Spleen (tissue), 11 donors: ENCODE measurements around the gene C12orf56. TPM values are rescaled to one million over a fixed set of nuclear protein-coding genes. Genes with fewer than 3 reads are reported as not detected.
A peak's percentile ranks its signal among the peaks of the same experiment; 100 is the strongest.

Experiments used
- DNase-seq: peaks from one replicate; pipeline ENCODE4 v3.0.0-alpha.2; 2020
- H3K27ac ChIP-seq, 8 donors: fragments of 200-600 bp; sonication (generic) in 7 of 8; 1 replicate in 4 of 8; 2 replicates in 4 of 8; pipeline versions ENCODE4 v1.5.0 to v1.8.0; 2016 to 2021; ENCODE audit warnings: inconsistent platforms in 4 of 8, mild to moderate bottlenecking in 4 of 8, moderate library complexity in 1 of 8
- H3K27me3 ChIP-seq, 7 donors: fragments of 200-600 bp; sonication (generic) in 6 of 7; replicated peaks in 1 of 7; 1 replicate in 4 of 7; 2 replicates in 3 of 7; pipeline versions ENCODE4 v1.5.0 to v1.8.0; 2016 to 2021; ENCODE audit warnings: inconsistent platforms in 3 of 7, mild to moderate bottlenecking in 1 of 7
- H3K36me3 ChIP-seq, 6 donors: fragments of 200-600 bp; sonication (generic) in 5 of 6; 1 replicate in 4 of 6; 2 replicates in 2 of 6; pipeline versions ENCODE4 v1.5.0 to v1.8.0; 2016 to 2021; ENCODE audit warnings: inconsistent platforms in 2 of 6
- H3K4me1 ChIP-seq, 6 donors: fragments of 200-600 bp; sonication (generic) in 5 of 6; 1 replicate in 3 of 6; 2 replicates in 3 of 6; pipeline versions ENCODE4 v1.5.0 to v1.8.0; 2016 to 2021; ENCODE audit warnings: inconsistent platforms in 3 of 6
- H3K4me3 ChIP-seq, 8 donors: fragments of 200-600 bp; sonication (generic) in 7 of 8; 1 replicate in 4 of 8; 2 replicates in 4 of 8; pipeline versions ENCODE4 v1.5.0 to v1.8.0; 2016 to 2021; ENCODE audit warnings: inconsistent platforms in 4 of 8, mild to moderate bottlenecking in 4 of 8, moderate library complexity in 2 of 8
- H3K9me3 ChIP-seq, 8 donors: fragments of 200-600 bp; sonication (generic) in 7 of 8; 1 replicate in 4 of 8; 2 replicates in 4 of 8; pipeline versions ENCODE4 v1.5.0 to v1.8.0; 2016 to 2021; ENCODE audit warnings: inconsistent platforms in 4 of 8
- POLR2A ChIP-seq, 3 donors: fragments of 450-650 bp; IDR thresholded peaks; one replicate each; pipeline ENCODE4 v1.5.1; 2017; ENCODE audit warnings: antibody characterized with exemption in 3 of 3, mild to moderate bottlenecking in 1 of 3
- POLR2AphosphoS5 ChIP-seq, 3 donors: sonication (generic); formaldehyde crosslinking; IDR thresholded peaks; one replicate each; pipeline ENCODE4 v1.5.1; 2017; ENCODE audit warnings: antibody characterized with exemption in 3 of 3
- WGBS, 5 donors: extraction: QIAGEN DNeasy Blood & Tissue Kit in 3 of 5; methylation state at CpG; one replicate each; pipeline versions ENCODE4 v1.1.5 to v1.1.7; 2013 to 2018; 5-methylcytosine and 5-hydroxymethylcytosine counted together
- intact Hi-C: fragments of 100-400 bp; cut with DNase I; formaldehyde crosslinking; loops from one replicate; pipeline ENCODE4 v1.15.0; 2023; ENCODE audit warnings: low total_unique reads
- polyA plus RNA-seq, 3 donors: library from polyadenylated mRNA; stranded (reverse); fragments of 200-250 nt; gene quantifications; one replicate each; pipeline ENCODE4 v1.2.1, GENCODE V29; 2013
- total RNA-seq, 7 donors: library from RNA; depleted of rRNA in 3 of 7; stranded (reverse); fragments of >200 nt in 3 of 7; fragmentation: NEBNext Ultra II Directional in 4 of 7; extraction: Animal tissue kit (Norgen Biotek cat#: 25700) in 4 of 7; gene quantifications; one replicate each; pipeline versions ENCODE4 v1.1.0 to v1.2.1, GENCODE V29; 2016 to 2021
- TF ChIP-seq, protein P1 (sequence below), 11 experiments: fragments of 200-600 bp in 7 of 11; fragments of 450-650 bp in 4 of 11; sonication (generic) in 4 of 11; IDR thresholded peaks in 8 of 11; conservative IDR thresholded peaks in 3 of 11; 1 replicate in 7 of 11; 2 replicates in 4 of 11; pipeline versions ENCODE4 v1.4.0 to v1.8.0; 2016 to 2021; ENCODE audit warnings: antibody characterized with exemption in 11 of 11, inconsistent platforms in 4 of 11, mild to moderate bottlenecking in 1 of 11
- donor health status: healthy with polysubstance abuse.
- donor health status: DM: no; HTN: no; CAD: no; lungs with moderate emphysema.
- donor health status: DM: no; HTN: no; CAD: no.
- donor health status: Bipolar disorder and iron deficiency.
- donor health status: healthy.
- donor health status: DM: no; HTN: no; CAD: no.
- donor health status: DM: yes; HTN: yes; CAD: no.

C12orf56 gene
- total and polyA plus RNA-seq, 10 donors: 0.03 to 0.26 (median 0.16) TPM; not detected in 6

DNA sequence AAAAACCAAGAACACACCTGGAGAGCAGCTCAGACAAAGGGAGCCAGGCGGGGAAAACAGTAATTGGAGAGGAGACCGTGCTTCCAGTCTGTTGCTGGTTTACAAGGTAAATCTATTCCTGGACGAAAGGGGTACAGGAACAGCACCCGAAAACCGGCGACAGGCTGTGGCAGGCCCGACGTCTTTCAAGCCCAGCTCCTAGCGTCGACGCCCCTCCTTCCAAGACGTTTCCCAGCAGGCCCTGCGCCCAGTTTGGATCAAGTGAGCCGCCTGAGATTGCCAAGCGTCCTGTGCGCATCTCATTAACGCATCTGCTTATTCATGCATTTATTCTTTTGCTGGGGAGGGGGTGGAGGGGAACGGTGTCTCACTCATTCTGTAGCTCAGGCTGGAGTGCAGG is 1.4 kb downstream of the C12orf56 start:
- DNase-seq: no peak
- Histone ChIP-seq H3K4me1 (peaks cover 0 to 12% (median 9%) of the 10 kb centered on the region in 6 donors), H3K4me3 (no peak overlapping the region), H3K27me3 (peaks cover 0 to 32% (median 21%) of the 10 kb centered on the region in 7 donors), H3K36me3 (no peaks in the 10 kb centered on the region), H3K27ac (no peak overlapping the region), H3K9me3 (no peaks in the 10 kb centered on the region)
- WGBS, 5 donors: 88 to 90% (median 90%) methylated on average over 18 of the region's 18 CpGs
- intact Hi-C loops: no loop called here
- TF ChIP-seq POLR2AphosphoS5 (IDR thresholded peaks at IDR 0.05) (no peak), POLR2A (IDR thresholded peaks at IDR 0.05) (no peak)
- TF ChIP-seq, protein P1, sequence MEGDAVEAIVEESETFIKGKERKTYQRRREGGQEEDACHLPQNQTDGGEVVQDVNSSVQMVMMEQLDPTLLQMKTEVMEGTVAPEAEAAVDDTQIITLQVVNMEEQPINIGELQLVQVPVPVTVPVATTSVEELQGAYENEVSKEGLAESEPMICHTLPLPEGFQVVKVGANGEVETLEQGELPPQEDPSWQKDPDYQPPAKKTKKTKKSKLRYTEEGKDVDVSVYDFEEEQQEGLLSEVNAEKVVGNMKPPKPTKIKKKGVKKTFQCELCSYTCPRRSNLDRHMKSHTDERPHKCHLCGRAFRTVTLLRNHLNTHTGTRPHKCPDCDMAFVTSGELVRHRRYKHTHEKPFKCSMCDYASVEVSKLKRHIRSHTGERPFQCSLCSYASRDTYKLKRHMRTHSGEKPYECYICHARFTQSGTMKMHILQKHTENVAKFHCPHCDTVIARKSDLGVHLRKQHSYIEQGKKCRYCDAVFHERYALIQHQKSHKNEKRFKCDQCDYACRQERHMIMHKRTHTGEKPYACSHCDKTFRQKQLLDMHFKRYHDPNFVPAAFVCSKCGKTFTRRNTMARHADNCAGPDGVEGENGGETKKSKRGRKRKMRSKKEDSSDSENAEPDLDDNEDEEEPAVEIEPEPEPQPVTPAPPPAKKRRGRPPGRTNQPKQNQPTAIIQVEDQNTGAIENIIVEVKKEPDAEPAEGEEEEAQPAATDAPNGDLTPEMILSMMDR (IDR thresholded peaks at IDR 0.05 in 8 of 11, conservative IDR thresholded peaks at IDR 0.05 in 3 of 11): no peak

DNA sequence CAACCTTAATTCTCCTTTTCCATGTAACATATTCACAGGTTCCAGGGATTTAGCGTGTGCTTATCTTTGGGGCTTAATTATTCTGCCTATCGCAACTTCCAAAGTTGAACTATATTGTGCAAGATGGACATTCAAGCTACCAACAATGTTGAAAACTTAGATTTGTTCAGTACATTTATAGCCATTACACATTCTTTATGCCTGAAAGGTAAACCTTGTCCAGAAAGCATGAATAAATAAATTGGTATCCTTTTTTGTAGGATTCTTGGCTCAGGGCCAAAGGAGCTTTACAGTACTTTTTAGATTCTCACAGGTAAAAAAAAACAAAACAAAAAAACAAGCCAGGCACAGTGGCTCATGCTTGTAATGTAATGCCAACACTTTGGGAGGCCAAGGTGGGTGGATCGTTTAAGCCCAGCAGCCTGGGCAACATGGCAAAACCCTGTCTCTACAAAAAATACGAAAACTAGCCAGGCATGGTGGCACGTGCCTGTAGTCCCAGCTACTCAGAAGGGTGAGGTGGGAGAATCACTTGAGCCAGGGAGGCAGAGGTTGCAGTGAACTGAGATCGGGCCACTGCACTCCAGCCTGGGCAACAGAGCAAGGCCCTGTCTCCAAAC is 3.3 kb downstream of the C12orf56 start:
- Histone ChIP-seq H3K27ac (no peak overlapping the region), H3K9me3 (no peaks in the 10 kb centered on the region), H3K27me3 (peaks cover 0 to 32% (median 21%) of the 10 kb centered on the region in 7 donors), H3K4me1 (peaks cover 0 to 12% (median 9%) of the 10 kb centered on the region in 6 donors), H3K36me3 (no peaks in the 10 kb centered on the region), H3K4me3 (no peak overlapping the region)
- WGBS, 5 donors: 92 to 97% (median 94%) methylated on average over 6 of the region's 6 CpGs
- TF ChIP-seq, protein P1 (IDR thresholded peaks at IDR 0.05 in 8 of 11, conservative IDR thresholded peaks at IDR 0.05 in 3 of 11): no peak
- TF ChIP-seq POLR2AphosphoS5 (IDR thresholded peaks at IDR 0.05) (no peak), POLR2A (IDR thresholded peaks at IDR 0.05) (no peak)
- intact Hi-C loops: no loop called here
- no peak for DNase-seq

DNA sequence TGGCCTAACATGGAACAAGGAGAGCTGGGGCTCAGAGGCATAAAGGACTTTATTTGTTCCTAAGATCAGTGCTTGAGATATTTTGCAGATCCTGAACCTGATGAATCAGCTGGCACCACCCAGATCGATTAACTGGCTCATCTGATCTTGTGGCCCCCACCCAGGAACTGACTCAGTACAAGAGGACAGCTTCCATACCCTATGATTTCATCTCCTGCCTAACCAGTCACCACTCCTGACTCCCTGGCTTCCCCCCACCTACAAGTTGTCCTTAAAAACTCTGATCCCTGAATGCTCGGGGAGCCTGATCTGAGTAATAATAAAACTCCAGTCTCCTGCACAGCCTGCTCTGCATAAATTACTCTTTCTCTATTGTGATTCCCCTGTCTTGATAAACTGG is 5.1 kb downstream of the C12orf56 start:
- TF ChIP-seq, protein P1 (IDR thresholded peaks at IDR 0.05 in 8 of 11, conservative IDR thresholded peaks at IDR 0.05 in 3 of 11): no peak
- no peak for TF ChIP-seq POLR2AphosphoS5 (IDR thresholded peaks at IDR 0.05)
- TF ChIP-seq POLR2A (IDR thresholded peaks at IDR 0.05): no peak
- intact Hi-C loops: no loop called here
- no peak for DNase-seq
- no peaks in the 10 kb centered on the region for H3K36me3 ChIP-seq
- WGBS, 5 donors: 66 to 81% (median 69%) methylated on average over 2 of the region's 2 CpGs
- peak overlapping the region in 2 of 8 donors; percentile 26 to 37 for H3K27ac ChIP-seq
- peaks cover 0 to 7% (median 5%) of the 10 kb centered on the region in 6 donors for H3K4me1 ChIP-seq
- H3K9me3 ChIP-seq: peaks cover 0 to 11% (median 7%) of the 10 kb centered on the region in 8 donors
- no peak overlapping the region for H3K4me3 ChIP-seq
- peaks cover 0 to 16% (median 7%) of the 10 kb centered on the region in 7 donors for H3K27me3 ChIP-seq

DNA sequence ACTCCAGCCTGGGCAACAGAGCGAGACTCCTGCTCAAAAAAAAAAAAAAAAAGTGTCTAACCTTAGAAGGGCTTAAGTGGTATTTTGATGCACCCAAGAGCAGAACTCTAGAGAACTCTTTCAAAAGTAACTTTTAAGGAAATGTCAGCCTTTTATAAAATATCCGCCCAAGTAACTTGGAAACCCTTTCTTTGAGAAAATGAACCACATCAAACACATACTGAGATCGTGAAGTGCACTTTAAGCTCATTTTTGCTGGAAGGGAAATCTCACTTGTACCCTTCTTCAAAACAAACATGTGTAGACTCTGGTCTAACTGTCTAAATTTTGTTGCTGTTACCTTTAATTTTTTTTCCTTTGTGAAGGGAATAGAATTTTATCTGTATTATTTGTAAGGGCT is 5.5 kb downstream of the C12orf56 start:
- Histone ChIP-seq H3K9me3 (peaks cover 0 to 16% (median 12%) of the 10 kb centered on the region in 8 donors), H3K27ac (peak overlapping the region in 2 of 8 donors; percentile 26 to 37), H3K36me3 (no peaks in the 10 kb centered on the region), H3K4me1 (peaks cover 0 to 2% (median under 1%) of the 10 kb centered on the region in 6 donors), H3K4me3 (no peak overlapping the region), H3K27me3 (peaks cover 0 to 11% (median 2%) of the 10 kb centered on the region in 7 donors)
- TF ChIP-seq POLR2AphosphoS5 (IDR thresholded peaks at IDR 0.05): no peak
- TF ChIP-seq POLR2A (IDR thresholded peaks at IDR 0.05): no peak
- TF ChIP-seq, protein P1 (IDR thresholded peaks at IDR 0.05 in 8 of 11, conservative IDR thresholded peaks at IDR 0.05 in 3 of 11): no peak
- intact Hi-C loops: no loop called here
- no peak for DNase-seq
- 63 to 80% (median 71%) methylated on average over 3 of the region's 3 CpGs for WGBS, 5 donors
